ENCODE data around the gene ZNF524.

The ZNF524 gene

DNA sequence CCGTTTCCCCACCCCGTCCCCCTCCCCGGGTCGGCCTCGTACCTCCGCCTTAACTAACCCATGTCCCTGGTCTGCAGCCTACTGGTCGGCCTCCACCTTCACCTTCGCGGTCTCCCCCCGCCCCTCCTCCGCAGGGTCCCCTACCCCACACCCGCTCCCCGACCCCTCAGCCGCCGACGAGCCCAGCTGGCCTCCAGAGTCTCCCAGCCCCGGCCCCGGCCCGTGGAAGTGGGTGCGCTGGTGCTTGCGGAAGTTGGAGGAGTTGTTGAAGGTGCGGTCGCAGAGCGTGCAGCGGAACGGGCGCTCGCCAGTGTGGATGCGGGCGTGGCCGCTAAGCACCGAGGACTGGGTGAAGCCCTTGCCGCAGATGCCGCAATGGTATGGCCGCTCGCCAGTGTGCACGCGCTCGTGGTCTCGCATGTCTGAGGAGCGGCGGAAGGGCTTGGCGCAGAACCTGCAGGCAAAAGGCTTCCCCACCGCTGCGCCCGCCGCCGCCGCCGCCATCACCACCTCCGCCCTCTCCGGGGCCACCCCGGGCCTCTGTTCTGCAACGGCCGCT is 21.7 kb downstream of the ZNF524 start:
- DNase-seq, result no peak

DNA sequence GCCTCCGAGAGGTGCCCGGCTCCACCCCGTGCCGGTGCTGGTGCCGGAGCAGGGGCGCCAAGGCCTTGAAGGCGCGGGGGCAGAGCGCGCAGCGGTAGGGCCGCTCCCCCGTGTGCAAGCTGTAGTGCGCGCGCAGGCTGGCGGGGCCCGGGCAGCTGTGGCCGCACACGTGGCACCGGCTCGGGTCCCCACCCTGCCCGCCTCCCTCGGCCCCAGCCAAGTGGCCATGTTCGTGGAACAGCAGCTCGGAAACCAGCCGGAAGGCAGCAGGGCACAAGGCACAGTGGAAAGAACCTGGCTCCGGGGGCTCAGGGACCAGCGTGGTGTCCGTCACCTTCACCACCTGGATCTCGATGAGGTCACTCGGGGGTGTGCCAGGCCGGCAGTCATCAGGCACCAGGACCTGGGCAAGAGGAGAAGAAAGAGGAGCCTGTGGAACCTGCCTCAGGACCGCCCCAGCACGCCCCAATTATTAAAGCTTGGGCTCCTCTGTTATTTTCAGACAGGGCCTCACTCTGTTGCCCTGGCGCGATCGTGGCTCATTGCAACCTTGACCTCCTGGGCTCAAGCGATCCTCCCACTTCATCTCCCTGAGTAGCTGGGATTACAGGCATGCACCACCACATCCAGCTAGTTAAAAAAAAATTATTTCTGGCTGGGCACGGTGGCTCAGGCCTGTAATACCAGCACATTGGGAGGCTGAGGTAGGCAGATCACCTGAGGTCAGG is 22.3 kb downstream of the ZNF524 start:
- DNase-seq, result no peak

DNA sequence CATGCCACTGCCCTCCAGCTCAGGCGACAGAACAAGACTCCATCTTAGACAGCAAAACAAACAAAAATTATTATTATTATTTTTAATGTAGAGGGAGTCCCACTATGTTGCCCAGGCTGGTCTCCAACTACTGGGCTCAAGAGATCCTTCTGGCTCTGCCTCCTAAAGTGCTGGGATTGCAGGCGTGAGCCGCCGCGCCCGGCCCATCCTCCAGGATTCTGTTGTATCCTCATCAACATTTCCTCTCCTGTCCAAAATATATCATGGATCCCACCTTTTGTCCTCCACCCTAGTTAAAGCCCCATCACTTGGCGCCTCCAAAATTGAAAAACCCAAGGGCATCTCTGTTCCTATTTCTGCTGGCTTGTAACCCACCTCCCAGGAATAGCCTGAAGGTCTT is 23.0 kb downstream of the ZNF524 start:
- DNase-seq, result no peak

DNA sequence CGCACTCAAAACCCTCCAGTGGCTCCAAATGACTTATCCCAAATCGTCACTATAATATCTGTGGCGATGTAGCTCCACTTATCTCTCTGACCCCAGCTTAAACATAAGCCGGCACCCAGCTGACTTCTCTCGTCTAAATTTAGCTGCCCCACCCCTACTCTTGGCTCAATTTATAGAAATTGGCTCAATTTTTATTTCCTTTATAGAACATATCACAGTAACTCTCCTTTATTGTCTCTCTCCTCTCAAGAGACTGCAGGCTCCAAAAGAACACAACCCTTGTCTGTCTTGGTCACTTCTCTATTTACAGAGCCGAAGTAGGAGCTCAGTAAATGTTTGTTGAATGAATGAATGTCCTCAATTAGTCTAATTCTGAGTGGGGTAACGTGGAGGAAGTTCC is 23.5 kb downstream of the ZNF524 start:
- DNase-seq, result no peak

DNA sequence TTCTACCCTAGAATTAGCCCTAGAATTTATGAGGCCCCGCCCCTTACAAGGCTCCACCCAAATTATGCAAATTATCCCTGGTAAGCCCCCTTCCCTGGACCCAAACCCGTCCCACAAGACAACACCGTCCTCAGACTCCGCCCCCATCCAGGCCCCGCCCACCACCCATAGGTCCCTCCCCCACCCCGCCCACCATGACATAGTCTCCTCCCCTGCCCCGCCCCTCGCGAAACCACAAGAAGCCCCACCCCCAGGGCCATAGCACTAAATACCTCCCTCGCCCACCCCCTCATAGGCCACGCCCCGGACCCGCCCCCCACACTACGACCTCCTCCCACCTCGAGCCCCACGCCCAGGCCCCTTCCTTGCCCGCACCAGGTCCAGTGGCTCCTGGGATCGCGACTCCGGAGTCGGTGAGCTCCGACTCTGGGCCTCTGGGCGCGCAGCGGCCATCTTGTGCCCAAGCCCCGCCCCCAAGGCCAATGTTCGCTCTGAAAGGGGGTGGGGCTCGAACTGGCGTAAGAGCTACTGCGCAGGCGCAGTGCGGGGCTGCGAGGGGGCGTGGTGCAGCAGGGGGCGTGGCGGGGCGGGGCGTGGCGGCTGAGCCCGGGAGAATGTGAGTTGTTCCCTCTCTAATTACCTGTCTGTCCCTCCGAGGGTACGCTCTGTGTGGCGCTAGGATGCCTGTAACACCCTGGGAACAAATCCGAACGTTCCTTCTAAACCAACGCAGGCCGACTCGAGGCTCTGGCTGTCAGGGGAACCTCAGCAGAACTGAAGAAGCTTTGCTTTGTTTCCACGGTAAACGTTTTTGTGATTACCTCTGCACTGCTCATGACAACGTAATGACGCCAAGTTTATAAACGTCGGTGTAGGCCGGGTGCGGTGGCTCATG is 24.3 kb downstream of the ZNF524 start, which contains the start of gene ZNF784:
ZNF784 (minus strand) TSS at position 458 of the 895 bp plus-strand sequence; CDS start at position 453, 5 bp downstream.
- DNase-seq, result peak; percentile 96

DNA sequence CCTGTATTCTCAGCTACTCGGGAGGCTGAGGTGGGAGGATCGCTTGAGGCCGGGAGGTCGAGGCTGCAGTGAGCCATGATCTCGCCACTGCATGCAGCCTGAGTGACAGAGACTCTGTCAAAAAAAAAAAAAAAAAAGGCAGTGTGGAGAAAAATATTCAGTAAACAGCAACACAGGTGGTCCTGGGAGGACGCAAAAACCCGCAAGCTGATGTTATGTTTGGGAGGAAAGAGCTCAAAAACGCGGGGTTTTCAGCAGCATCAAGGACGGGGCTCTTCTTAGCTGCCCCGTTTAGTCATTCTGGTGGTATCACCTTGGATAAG is 24.9 kb downstream of the ZNF524 start:
- DNase-seq, result no peak

DNA sequence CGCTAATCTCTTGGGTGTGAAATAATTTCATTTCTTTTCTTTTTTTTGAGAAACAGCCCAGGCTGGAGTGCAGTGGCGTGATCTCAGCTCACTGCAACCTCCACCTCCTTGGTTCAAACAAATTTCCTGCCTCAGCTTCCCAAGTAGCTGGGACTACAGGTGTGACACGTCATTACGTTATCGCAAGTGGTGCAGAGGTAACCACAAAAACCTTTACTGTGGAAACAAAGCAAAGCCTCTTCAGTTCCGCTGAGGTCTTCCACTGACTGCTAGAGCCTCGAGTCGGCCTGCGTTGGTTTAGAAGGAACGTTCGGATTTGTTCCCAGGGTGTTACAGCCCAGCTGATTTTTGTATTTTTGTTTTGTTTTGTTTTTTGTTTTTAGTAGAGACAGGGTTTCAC is 26.3 kb downstream of the ZNF524 start:
- DNase-seq, result no peak

DNA sequence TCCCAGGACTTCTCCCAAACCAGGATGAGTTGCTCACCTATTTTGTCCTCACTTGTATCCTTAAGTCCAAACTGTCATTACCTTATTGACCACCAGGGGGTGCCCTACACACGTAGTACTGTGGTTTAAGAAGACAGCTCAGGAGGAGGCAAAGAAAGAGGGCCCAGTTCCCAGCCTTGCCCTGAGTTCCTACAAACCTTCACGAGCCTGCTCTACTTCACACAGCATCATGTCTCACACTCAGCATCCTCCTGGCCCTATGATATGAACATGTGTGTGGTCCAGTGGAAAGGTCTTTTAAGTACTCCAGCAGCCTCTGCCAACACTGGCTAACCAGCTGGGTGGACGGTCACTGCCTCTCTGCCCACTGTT is 32.4 kb downstream of the ZNF524 start:
- DNase-seq, result peak; percentile 88

DNA sequence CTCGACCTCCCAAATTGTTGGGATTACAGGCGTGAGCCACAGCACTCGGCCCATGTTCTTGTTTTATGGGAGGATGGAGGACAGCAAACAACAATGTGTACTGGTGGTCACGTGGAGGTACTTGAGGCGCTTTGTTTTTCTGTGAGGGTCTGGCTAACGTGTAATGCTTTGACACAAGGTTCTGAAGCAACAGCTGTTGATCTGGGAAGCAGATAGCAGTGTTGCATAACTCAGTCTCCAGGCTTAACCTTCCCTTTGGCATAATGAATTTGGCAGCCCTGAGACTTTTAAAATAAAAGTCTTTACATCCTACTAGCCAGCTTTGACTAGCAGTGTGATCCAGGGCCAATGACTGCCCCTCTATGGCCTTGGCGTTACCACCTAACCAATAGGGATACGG is 33.8 kb downstream of the ZNF524 start:
- DNase-seq, result no peak

DNA sequence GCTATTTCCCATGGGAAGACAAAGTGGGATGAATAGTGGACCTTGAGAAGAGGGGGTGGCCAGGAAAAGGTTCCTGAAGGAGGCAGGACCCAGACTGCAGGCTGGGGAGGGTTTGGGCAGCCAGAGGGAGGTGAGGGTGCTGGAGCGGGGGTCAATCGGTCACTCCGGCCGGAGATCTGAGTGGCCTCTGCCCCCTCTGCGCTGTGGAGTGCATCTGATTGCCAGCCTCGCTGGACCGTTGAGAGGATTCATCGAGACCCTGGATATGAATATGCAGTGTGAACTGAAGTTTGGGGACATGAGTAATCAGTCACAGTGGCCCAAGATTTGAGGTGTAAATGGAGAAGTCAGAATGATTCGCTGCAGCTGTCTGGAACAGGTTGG is 35.2 kb downstream of the ZNF524 start:
- no peak for DNase-seq

DNA sequence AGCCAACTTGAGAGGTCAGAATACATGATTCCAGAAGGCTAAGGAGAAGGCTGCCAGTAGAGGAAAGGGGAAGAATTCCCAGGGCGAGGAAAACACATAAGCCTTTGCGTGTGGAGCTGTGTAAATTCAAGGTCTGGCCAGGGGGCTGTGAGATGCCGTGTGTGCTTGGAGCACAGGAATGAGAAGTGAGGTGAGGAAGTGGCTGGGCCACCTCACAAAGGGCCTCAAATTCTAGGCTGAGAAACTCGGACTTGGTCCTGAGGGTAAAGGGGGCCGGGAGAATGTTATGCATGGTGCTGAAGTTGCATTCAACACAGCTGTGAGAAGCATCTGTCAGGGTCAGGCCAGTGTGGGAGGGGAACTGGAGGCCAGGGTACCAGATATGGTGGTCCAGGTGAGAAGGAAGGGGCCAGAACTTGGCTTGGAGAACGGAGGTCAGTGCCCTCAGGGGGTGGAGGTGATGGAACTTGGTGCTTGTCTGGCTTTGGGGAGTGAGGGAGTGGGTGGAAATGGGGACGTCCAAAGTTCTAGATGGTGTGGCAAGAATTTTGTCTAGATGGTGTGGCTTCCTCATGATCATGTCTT is 35.9 kb downstream of the ZNF524 start:
- no peak for DNase-seq

DNA sequence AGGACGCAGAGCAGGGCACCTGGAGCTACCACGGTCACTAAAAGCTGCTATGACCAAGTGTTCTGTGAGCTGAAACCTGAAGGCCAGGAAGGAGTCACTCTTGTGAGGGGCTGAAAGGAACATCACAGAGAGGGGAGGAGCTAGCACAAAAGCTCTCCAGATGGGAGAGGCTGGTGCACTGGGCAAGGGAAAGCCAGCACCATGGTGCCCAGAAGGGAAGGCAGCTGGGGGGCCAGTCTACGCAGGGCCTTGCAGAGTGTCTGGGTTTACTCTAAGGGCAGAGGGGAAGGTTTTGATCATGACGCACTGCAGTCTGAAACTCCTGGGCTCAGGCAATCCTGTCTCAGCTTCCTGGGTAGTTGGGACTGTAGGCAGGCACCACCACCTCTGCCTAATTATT is 36.6 kb downstream of the ZNF524 start:
- DNase-seq, result no peak

DNA sequence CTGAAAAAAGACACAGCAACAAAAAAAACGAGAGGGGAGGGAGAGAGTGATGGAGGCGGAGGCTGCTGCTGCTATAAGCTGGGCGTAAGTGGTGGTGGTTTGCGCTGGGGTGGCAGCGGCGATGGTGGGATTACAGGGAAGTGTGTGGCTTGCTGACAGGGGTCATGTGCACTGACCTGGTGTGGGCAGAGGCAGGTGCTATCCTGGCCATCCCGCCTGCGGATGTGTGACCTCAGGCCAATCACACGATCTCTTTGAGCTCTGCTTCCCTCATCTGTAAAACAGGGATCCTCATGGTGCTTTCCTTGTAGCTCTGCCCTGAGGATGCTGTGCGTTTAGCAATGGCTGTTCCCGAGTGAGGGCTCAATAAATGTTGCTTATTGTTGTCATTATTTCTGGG is 37.4 kb downstream of the ZNF524 start:
- no peak for DNase-seq

DNA sequence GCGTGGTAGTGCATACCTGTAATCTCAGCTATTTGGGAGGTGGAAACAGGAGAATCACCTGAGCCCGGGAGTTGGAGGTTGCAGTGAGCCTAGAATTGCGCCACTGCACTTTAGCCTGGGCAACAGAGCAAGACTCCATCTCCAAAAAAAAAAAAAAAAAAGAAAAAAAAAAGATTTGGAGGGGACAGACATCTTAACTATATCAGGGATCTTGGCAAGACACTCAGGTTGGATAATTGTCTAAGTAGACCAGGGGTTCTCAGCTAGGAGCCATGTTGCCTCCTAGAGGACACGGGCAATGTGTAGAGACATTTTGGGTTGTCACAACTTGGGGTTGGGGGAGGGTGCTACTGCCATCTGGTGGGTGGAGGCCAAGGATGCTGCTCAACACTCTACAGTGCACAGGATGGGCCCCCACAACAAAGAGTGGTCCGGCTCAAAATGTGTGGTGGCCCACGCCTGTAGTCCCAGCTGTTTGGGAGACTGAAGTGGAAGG is 38.8 kb downstream of the ZNF524 start:
- DNase-seq, result peak; percentile 58

DNA sequence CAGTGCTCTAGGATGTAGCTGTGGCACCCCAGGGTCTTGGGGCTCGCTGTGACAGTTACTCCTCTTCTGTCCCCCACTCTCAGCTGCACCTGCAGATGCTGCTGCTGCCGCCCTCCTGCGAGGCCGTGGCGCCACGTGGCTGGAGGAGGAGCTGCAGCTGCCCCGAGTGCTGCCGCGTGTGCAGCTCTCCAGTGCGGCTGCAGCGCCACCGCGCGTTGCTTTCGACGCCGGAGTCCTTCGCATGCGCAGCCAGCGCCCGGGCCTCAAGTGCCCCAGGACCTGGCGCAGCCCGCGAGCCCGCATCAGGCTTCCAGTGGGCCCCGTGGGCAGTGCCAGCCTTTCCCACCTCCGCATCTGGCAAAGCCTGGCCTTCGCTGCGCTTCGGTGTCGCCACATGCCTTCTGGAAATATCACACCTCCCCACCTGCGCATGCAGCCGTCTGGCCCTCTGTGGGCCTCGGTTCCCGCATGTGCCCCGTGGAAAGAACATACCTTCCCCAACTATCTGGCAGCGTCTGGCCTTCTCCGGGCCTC is 40.0 kb downstream of the ZNF524 start:
- DNase-seq, result peak; percentile 59

DNA sequence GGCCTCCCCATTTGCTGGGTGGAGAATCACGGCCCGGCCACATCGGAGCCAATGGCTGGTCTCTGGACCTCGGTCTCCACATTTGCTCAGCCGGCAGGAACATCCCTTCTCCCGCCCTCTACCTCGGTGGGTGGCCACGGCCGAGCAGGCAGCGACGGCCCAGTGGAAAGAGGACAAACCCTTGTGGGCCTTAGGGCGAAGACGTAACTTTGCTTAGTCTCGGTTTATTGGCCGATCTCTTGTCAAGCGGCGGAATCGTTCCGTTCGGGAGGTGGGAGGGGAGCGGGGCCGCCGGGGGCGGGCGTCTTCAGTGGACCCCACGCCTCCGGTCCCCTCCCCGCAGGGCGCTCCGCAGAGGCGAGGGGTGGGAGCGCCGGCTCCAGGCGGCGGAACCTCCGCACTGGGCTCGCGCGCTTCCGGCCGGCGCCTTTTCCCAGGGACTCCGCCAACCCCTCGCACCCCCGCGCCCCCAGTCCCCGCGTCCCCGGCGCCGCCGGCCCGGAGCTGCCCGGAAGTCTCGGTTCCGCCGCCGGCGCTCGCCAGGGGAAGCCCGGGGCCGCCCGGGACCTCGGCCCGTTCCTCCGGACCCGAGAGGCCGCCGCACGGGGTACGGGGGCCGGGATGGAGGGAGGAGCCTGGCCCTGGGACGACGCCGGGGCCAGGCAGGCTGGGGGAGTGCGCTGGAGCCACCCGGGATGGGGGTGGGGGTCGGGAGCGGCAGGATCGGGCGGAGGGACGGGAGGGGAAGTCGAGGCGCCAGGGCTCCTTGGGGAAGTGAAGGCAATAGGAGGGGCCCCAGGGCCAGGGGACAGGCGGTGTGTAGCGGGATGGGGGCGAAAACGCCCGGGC is 40.7 kb downstream of the ZNF524 start, which contains the start of gene ZNF580:
ZNF580 (plus strand) TSS at position 426 of the 849 bp plus-strand sequence. CDS start 1,507 bp downstream, outside the sequence.
- DNase-seq, result peak; percentile 54

DNA sequence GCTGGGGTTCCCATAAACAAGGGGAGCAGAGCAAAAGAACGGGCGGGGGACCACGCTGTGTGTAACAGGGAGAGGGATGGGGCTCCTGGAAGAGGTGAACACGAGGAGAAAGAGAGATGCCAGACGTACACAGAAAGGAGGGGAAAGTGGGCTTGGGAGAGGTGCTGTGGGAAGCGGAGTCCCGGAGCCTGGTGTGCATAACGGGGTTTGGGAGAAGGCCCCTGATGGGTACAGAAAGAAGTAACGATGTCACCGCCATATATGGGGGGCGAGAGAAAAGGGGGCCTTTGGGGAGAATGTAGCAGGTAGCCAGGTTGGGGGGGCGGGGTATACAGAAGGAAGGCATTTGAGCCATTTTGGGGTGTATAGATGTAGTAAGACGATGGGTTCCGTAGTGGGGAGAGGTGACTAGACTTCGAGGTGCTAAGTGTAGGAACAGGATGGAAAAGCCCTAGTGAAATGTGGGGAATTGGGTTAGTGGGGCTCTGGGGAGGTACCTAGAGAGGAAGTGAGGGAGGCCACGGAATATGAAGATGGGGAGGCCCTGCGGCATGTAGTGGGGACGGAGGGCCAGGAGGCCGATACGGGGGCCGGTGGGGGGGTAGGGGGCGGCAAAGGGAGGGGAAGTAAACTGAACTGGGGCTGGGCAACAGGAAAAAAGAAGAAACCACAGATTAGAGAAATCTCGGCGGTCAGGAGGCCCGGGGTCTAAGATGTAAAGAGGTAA is 41.5 kb downstream of the ZNF524 start:
- no peak for DNase-seq

DNA sequence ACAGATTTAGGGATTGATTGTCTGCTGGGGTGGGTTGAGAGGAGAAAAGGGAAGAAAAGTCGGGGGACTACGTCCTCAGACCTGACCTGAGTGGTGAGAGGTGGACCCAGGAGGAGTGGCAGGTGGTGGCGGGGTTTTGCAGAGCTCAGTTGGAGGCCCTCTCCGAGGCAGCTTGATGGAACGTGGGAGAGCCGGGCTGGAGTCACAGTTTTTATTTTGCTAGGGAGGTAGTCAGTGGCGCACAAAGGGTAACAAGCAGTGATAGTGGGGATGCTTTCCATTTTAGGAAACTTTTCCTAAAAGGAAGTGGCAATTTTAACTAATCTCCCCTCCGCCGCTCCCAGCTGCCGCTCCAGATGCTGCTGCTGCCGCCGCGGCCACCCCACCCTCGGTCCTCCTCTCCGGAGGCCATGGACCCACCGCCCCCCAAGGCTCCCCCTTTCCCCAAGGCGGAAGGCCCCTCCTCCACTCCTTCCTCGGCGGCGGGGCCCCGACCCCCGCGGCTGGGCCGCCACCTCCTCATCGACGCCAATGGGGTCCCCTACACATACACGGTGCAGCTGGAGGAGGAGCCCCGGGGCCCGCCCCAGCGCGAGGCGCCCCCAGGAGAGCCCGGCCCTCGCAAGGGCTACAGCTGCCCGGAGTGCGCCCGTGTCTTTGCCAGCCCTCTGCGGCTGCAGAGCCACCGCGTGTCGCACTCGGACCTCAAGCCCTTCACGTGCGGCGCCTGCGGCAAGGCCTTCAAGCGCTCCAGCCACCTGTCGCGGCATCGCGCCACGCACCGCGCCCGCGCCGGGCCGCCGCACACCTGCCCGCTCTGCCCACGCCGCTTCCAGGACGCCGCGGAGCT is 42.3 kb downstream of the ZNF524 start:
- no peak for DNase-seq

DNA sequence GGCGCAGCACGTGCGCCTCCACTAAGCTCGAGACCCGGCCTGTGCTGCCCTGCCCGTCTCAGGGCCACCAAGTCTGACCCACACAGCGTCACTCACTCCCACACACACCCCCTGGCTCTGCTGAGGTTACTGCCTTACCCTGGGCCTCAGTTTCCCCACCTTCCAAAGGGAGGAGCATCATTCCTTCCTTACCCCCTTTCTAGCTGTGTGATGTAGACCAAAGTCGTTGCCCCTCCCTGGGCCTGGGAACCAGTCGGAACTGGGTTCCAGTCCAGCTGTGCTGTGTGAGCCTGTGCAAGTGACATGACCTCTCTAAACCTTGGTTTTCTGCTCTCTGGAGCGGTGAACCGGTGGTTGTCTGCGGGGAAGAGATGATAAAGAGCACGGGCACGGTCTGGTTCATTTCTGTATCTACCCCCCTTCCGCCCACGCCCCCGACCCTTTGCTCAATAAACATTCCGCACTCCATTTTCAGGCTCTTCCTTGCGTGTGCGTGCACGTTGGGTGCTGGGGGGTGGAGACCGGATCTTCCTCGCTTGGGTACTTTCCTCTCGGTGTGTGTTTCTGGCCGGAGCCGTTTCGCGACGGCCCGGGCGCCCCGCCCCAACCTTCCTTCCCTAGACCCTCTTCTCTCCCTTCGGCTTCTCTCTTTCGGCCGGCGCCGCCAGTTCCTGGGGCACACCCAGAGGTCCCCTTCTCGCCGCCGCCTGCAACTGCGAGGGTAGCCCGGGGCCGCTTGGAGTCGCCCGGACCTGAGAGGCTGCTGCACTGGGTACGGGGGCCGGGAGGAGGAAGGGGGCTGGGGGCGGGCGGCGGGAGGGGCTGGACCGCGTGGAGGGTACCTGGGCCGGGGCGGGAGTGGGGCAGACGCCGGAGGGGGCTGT is 43.2 kb downstream of the ZNF524 start, which contains the start of gene ZNF581:
ZNF581 (plus strand) TSS at position 647 of the 884 bp plus-strand sequence. CDS start 923 bp downstream, outside the sequence.
- DNase-seq, result peak; percentile 45

Data from COR-L47 (cell line).